ENCODE data around the gene MGARP. TPM values are rescaled to one million over a fixed set of nuclear protein-coding genes. Genes with fewer than 3 reads are reported as not detected.

MGARP gene
- total RNA-seq (2011; cell fraction: chromatin; rRNA removed; ENCODE audit: low replicate concordance), result not detected in 2 replicates
- total RNA-seq (2011; cell fraction: nucleolus; rRNA removed), result not detected in 2 replicates
- total RNA-seq (2011; cell fraction: nucleoplasm; rRNA removed), result not detected in 2 replicates
- total RNA-seq (2014; rRNA removed) (not detected in 2 replicates), total RNA-seq (2014; rRNA removed; fragmentation: Illumina TruSeq; extraction: Trizol) (0.11 and 0.16 TPM in 2 replicates), total RNA-seq (2015; rRNA removed; fragmentation: Illumina TruSeq; extraction: Trizol) (0.15 TPM in 1 of 2 replicates, not detected in the other), total RNA-seq (2021) (0.31 and 0.35 TPM in 2 replicates), polyA plus RNA-seq (2011; rRNA removed) (0.11 and 0.14 TPM in 2 replicates), polyA plus RNA-seq (2014; fragmentation: Illumina TruSeq; extraction: Trizol) (0.11 TPM in 1 of 2 replicates, not detected in the other), polyA plus RNA-seq (2014; fragmentation: Nextera tagmentation; extraction: Ambion mirVana) (under 1 TPM; 0.23 to 0.45 TPM), polyA plus RNA-seq (2014; rRNA removed) (not detected in 2 replicates), polyA minus RNA-seq (2011; rRNA and poly(A)+ RNA removed) (0.30 TPM in 1 of 2 replicates, not detected in the other), Bru-seq, nascent RNA (percentile 25 among the genes with signal in this experiment), BruChase-seq, experiment 1, labeled RNA remaining after a 2-hour chase (percentile 48 among the genes with signal in this experiment), BruChase-seq, experiment 2, labeled RNA remaining after a 6-hour chase (percentile 51 among the genes with signal in this experiment)
- polyA plus RNA-seq (2011; cell fraction: cytosol; rRNA removed), result 0.07 and 0.12 TPM in 2 replicates
- not detected in 2 replicates for polyA plus RNA-seq (2011; cell fraction: nucleus; rRNA removed)
- polyA plus RNA-seq (2012), result 0.07 and 0.17 TPM in 2 replicates
- not detected in 2 replicates for polyA minus RNA-seq (2011; cell fraction: cytosol; rRNA and poly(A)+ RNA removed)
- not detected in 2 replicates for polyA minus RNA-seq (2011; cell fraction: nucleus; rRNA and poly(A)+ RNA removed)
- long read RNA-seq, experiment 1, result 0 reads
- long read RNA-seq, experiment 2, result 0 reads
- long read RNA-seq, experiment 3, result 0 reads

DNA sequence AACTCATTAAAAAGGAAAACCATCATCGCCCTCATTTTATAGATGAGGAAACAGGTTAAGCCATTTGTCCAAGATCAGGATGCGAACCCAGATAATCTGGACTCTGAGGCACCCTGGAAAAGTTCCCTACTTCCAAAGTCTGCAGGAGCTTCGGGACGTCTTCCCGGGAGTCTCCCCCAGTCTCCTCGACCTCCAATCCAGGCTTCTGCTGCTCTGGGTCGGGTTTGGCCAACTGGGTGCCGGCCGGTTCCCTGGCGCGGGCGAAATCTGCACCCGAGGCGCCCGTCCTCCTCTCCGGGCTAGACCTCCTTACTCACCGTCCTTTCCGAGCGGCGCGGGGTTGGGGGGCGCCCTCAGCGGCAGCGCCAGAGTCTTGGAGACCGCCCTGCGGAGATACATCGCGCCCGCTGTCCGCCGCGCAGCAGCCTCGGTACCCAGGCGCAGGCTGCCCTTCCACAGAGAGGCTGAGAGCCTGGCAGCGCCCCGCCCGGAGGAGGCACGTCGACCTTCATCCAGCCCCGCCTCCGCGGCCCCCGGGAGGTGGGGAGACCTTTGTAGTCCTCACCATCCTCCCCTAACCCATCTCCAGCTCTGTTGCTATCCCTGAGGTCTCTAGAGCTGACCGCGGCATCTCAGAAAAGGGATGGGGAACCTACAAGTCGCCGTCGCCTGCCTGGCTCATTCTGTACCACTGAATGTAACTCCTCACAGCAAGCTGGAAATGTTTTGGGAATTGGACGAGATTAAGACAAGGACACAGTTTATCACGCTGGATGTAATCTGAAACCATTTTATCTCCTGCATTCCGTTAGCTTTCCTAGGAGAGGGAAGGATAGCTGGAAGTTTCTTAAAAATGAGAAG, at the start of gene MGARP:
TSS of gene MGARP (minus strand) at position 466 of the 861 bp plus-strand sequence. CDS start at position 399, 67 bp downstream.
- H3K27me3 ChIP-seq (ENCODE audit: control insufficient read depth in 2 of 2, insufficient read depth in 2 of 2, low read length in 2 of 2), result no peaks in the 10 kb centered on the region
- H3K9me1 ChIP-seq (ENCODE audit: control insufficient read depth, insufficient read depth, low read length), result no peaks in the 10 kb centered on the region
- no peaks in the 10 kb centered on the region; a peak in 1 of 5 replicates for H3K4me1 ChIP-seq (replicated peaks in 1 of 2; ENCODE audit: control insufficient read depth in 2 of 2, insufficient read depth in 2 of 2, low read length in 2 of 2)
- H3K4me3 ChIP-seq, result no peak within 1 kb of the TSS
- intact Hi-C loops (cut with micrococcal nuclease), result no loop called here
- FAIRE-seq (no peak), DNase-seq (ENCODE audit: extremely low read depth in 1 of 4, low spot score in 3 of 4) (no peak), ATAC-seq (no peak)
- H2AFZ ChIP-seq (ENCODE audit: low read depth, low read length), result no peak within 1 kb of the TSS
- TF ChIP-seq, protein P1, sequence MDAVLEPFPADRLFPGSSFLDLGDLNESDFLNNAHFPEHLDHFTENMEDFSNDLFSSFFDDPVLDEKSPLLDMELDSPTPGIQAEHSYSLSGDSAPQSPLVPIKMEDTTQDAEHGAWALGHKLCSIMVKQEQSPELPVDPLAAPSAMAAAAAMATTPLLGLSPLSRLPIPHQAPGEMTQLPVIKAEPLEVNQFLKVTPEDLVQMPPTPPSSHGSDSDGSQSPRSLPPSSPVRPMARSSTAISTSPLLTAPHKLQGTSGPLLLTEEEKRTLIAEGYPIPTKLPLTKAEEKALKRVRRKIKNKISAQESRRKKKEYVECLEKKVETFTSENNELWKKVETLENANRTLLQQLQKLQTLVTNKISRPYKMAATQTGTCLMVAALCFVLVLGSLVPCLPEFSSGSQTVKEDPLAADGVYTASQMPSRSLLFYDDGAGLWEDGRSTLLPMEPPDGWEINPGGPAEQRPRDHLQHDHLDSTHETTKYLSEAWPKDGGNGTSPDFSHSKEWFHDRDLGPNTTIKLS (IDR thresholded peaks at IDR 0.05; ENCODE audit: borderline replicate concordance, low read depth), result no peak
- TF ChIP-seq TARDBP (IDR thresholded peaks at IDR 0.05) (no peak), ZNF165 (CRISPR knock-in tag; IDR thresholded peaks at IDR 0.05; ENCODE audit: borderline replicate concordance) (no peak), NR1H2 (CRISPR knock-in tag; IDR thresholded peaks at IDR 0.05) (no peak), CBX3 (IDR thresholded peaks at IDR 0.05; ENCODE audit: borderline replicate concordance in 1 of 2, low read length in 2 of 2) (no peak)
- TF ChIP-seq, protein P2, sequence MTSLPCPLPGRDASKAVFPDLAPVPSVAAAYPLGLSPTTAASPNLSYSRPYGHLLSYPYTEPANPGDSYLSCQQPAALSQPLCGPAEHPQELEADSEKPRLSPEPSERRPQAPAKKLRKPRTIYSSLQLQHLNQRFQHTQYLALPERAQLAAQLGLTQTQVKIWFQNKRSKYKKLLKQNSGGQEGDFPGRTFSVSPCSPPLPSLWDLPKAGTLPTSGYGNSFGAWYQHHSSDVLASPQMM (CRISPR knock-in tag; IDR thresholded peaks at IDR 0.05), result no peak
- TF ChIP-seq, protein P3, sequence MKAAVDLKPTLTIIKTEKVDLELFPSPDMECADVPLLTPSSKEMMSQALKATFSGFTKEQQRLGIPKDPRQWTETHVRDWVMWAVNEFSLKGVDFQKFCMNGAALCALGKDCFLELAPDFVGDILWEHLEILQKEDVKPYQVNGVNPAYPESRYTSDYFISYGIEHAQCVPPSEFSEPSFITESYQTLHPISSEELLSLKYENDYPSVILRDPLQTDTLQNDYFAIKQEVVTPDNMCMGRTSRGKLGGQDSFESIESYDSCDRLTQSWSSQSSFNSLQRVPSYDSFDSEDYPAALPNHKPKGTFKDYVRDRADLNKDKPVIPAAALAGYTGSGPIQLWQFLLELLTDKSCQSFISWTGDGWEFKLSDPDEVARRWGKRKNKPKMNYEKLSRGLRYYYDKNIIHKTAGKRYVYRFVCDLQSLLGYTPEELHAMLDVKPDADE (conservative IDR thresholded peaks at IDR 0.05; ENCODE audit: control insufficient read depth, low read depth, low read length), result no peak
- TF ChIP-seq, protein P4, sequence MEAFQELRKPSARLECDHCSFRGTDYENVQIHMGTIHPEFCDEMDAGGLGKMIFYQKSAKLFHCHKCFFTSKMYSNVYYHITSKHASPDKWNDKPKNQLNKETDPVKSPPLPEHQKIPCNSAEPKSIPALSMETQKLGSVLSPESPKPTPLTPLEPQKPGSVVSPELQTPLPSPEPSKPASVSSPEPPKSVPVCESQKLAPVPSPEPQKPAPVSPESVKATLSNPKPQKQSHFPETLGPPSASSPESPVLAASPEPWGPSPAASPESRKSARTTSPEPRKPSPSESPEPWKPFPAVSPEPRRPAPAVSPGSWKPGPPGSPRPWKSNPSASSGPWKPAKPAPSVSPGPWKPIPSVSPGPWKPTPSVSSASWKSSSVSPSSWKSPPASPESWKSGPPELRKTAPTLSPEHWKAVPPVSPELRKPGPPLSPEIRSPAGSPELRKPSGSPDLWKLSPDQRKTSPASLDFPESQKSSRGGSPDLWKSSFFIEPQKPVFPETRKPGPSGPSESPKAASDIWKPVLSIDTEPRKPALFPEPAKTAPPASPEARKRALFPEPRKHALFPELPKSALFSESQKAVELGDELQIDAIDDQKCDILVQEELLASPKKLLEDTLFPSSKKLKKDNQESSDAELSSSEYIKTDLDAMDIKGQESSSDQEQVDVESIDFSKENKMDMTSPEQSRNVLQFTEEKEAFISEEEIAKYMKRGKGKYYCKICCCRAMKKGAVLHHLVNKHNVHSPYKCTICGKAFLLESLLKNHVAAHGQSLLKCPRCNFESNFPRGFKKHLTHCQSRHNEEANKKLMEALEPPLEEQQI (IDR thresholded peaks at IDR 0.05), result no peak
- no TSS peak for BruUV-seq (replicated peaks)
- no peak within 1 kb of the TSS for H3K4me2 ChIP-seq (ENCODE audit: insufficient read depth, low read length)
- POLR2A ChIA-PET, result no interaction called here
- H3K79me2 ChIP-seq (ENCODE audit: control insufficient read depth, insufficient read depth, low read length), result no peaks in the 10 kb centered on the region
- H3K9me3 ChIP-seq (replicated peaks; ENCODE audit: control insufficient read depth, insufficient read depth, low read depth, low read length), result no peaks in the 10 kb centered on the region
- 78% methylated on average over 30 of the region's 51 CpGs for WGBS (ENCODE audit: insufficient coverage, low coverage, missing lambda C conversion rate)
- no peak within 1 kb of the TSS for H3K27ac ChIP-seq (ENCODE audit: extremely low read depth, low read depth, low read length)
- no peaks in the 10 kb centered on the region for H3K36me3 ChIP-seq (ENCODE audit: control insufficient read depth, insufficient read depth, low read length)
- CTCF ChIA-PET (ENCODE audit: low intra/inter-chr PET ratio), result no interaction called here
- no peaks in the 10 kb centered on the region for H4K20me1 ChIP-seq (replicated peaks; ENCODE audit: control insufficient read depth, insufficient read depth, low read length)
- no peak within 1 kb of the TSS for H3K9ac ChIP-seq (ENCODE audit: insufficient read depth in 1 of 2, low read depth in 2 of 2, low read length in 2 of 2)
- in situ Hi-C loops (cut with MboI), result no loop called here

All from K562 (cell line).